Endothelial cell of umbilical vein (primary cell): Measurements from ENCODE around the gene INMT.

Experiments used
- CTCF ChIP-seq, 2 donors: IDR thresholded peaks; 1 replicate in 1 of 2; 2 replicates in 1 of 2; pipeline ENCODE4 v1.5.1; 2011; ENCODE audit warnings: low read length in 2 of 2, mild to moderate bottlenecking in 2 of 2, moderate library complexity in 2 of 2, control low read depth in 1 of 2, inconsistent platforms in 1 of 2, low read depth in 1 of 2; ENCODE audit not compliant: insufficient read depth in 1 of 2; ENCODE audit errors: extremely low read depth in 1 of 2
- EZH2 ChIP-seq: IDR thresholded peaks from 2 replicates; pipeline ENCODE4 v1.6.1; 2012; ENCODE audit warnings: borderline replicate concordance, low read depth, mild to moderate bottlenecking, moderate library complexity, low read length, inconsistent platforms; ENCODE audit not compliant: severe bottlenecking
- FOS ChIP-seq: IDR thresholded peaks from 2 replicates; pipeline ENCODE4 v1.6.1; 2011; ENCODE audit warnings: mild to moderate bottlenecking, low read length, moderate library complexity, borderline replicate concordance; ENCODE audit not compliant: insufficient read depth
- GATA2 ChIP-seq: IDR thresholded peaks from 2 replicates; pipeline ENCODE4 v1.7.0; 2011; ENCODE audit warnings: low read depth, mild to moderate bottlenecking, moderate library complexity, mixed read lengths, low read length; ENCODE audit not compliant: insufficient read length, insufficient read depth
- JUN ChIP-seq: IDR thresholded peaks from 2 replicates; pipeline ENCODE4 v1.6.1; 2011; ENCODE audit warnings: borderline replicate concordance, low read depth; ENCODE audit not compliant: insufficient read length, insufficient read depth
- MYC ChIP-seq: IDR thresholded peaks from one replicate; pipeline ENCODE4 v1.6.1; 2011; ENCODE audit warnings: mild to moderate bottlenecking, low read depth, low read length
- POLR2A ChIP-seq: IDR thresholded peaks from 2 replicates; pipeline ENCODE4 v1.6.1; 2012; ENCODE audit warnings: low read depth, mild to moderate bottlenecking, control low read depth, low read length
- POLR2AphosphoS5 ChIP-seq: IDR thresholded peaks from 2 replicates; pipeline ENCODE4 v1.6.1; 2012; ENCODE audit warnings: low read depth, mild to moderate bottlenecking, control low read depth, low read length, moderate library complexity; ENCODE audit not compliant: insufficient read depth

GRCh38 chr7:30703756-30704155 lies 48.2 kb upstream of the INMT start:
- TF ChIP-seq CTCF (IDR thresholded peaks at IDR 0.05; ENCODE audit: extremely low read depth in 1 of 2, insufficient read depth in 1 of 2, low read depth in 1 of 2, low read length in 2 of 2) (no peak), JUN (no peak), POLR2AphosphoS5 (no peak), POLR2A (no peak), EZH2 (no peak), FOS (no peak), GATA2 (no peak), MYC (no peak)
